OCI-LY7 (cell line): ENCODE results near the gene CYP2D6.

Experiments
- EZH2phosphoT487 ChIP-seq: fragments of 200-600 bp; sonication (generic); IDR thresholded peaks from 2 replicates; pipeline ENCODE4 v1.6.1; 2018; ENCODE audit warnings: low read depth, borderline replicate concordance, mild to moderate bottlenecking, mixed run types, antibody characterized with exemption, low read length, moderate library complexity, mixed read lengths
- TF ChIP-seq, protein P1 (sequence below): fragments of 200-600 bp; sonication (generic); conservative IDR thresholded peaks from 2 replicates; pipeline ENCODE4 v1.5.1; 2014; ENCODE audit warnings: mild to moderate bottlenecking, antibody characterized with exemption, low read length, moderate library complexity, mixed read lengths

DNA sequence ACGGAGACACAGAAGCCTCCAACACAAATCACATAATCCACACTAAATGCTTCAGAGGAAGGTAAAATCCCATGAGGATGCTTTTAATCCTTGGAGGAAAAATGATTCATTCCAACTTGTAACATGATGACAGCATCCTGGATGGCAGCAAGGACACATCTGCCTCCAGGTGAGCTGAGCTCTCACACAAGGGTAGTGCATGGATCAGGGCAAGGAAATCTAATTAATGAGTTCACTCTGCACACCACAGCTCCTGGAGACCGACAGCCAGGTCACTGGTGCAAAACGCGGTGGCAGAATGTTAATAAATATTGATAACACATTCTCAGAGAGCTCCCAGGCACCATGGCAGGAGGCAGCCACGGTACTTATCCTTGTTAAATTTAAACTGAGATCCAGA is 40.3 kb upstream of the CYP2D6 start:
- TF ChIP-seq, protein P1, sequence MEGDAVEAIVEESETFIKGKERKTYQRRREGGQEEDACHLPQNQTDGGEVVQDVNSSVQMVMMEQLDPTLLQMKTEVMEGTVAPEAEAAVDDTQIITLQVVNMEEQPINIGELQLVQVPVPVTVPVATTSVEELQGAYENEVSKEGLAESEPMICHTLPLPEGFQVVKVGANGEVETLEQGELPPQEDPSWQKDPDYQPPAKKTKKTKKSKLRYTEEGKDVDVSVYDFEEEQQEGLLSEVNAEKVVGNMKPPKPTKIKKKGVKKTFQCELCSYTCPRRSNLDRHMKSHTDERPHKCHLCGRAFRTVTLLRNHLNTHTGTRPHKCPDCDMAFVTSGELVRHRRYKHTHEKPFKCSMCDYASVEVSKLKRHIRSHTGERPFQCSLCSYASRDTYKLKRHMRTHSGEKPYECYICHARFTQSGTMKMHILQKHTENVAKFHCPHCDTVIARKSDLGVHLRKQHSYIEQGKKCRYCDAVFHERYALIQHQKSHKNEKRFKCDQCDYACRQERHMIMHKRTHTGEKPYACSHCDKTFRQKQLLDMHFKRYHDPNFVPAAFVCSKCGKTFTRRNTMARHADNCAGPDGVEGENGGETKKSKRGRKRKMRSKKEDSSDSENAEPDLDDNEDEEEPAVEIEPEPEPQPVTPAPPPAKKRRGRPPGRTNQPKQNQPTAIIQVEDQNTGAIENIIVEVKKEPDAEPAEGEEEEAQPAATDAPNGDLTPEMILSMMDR: no peak
- no peak for TF ChIP-seq EZH2phosphoT487
